Keratinocyte (primary cell): Measurements from ENCODE around the gene PADI6. TPM values are rescaled to one million over a fixed set of nuclear protein-coding genes. Genes with fewer than 3 reads are reported as not detected.

Source experiments
- DNase-seq: peaks from one replicate; pipeline ENCODE4 v3.0.0-alpha.2; 2011; ENCODE audit warnings: low read depth, missing footprints, low spot score
- FAIRE-seq: peaks from 2 replicates; lab custom pipeline; 2011; peaks lifted over from hg19 to GRCh38; lab: Jason Lieb, UNC
- H2AFZ ChIP-seq: 2 replicates; pipeline ENCODE4 v1.6.0; 2012; ENCODE audit warnings: low read length, control low read depth, inconsistent platforms; ENCODE audit not compliant: control insufficient read depth
- H3K27ac ChIP-seq: 2 replicates; pipeline ENCODE4 v1.5.1; 2011; ENCODE audit warnings: low read length; ENCODE audit not compliant: control insufficient read depth, insufficient read depth
- H3K27me3 ChIP-seq: 3 replicates; pipeline ENCODE4 v1.6.0; 2011; ENCODE audit warnings: low read length; ENCODE audit not compliant: control insufficient read depth, insufficient read depth; ENCODE audit errors: extremely low read depth
- H3K36me3 ChIP-seq, 2 experiments: 2 replicates in 1 of 2; 3 replicates in 1 of 2; pipeline ENCODE4 v1.5.1; 2011; ENCODE audit warnings: low read length in 2 of 2, mild to moderate bottlenecking in 1 of 2; ENCODE audit not compliant: control insufficient read depth in 2 of 2, insufficient read depth in 2 of 2; ENCODE audit errors: extremely low read depth in 1 of 2
- H3K4me1 ChIP-seq: 3 replicates; pipeline ENCODE4 v1.5.1; 2011; ENCODE audit warnings: low read length; ENCODE audit not compliant: control insufficient read depth, insufficient read depth; ENCODE audit errors: extremely low read depth
- H3K4me2 ChIP-seq: 3 replicates; pipeline ENCODE4 v1.6.0; 2011; ENCODE audit warnings: low read depth, low read length; ENCODE audit not compliant: control insufficient read depth, insufficient read depth; ENCODE audit errors: extremely low read depth
- H3K4me3 ChIP-seq, 3 experiments: fragments of 200-600 bp in 1 of 3; sonication (generic) in 1 of 3; 2 replicates in 2 of 3; 3 replicates in 1 of 3; pipeline ENCODE4 v1.5.1; 2011 to 2016; ENCODE audit warnings: low read length in 3 of 3, mild to moderate bottlenecking in 3 of 3, control low read depth in 2 of 3, inconsistent platforms in 1 of 3, low read depth in 1 of 3, mixed read lengths in 1 of 3, mixed run types in 1 of 3, moderate library complexity in 1 of 3; ENCODE audit not compliant: control insufficient read depth in 2 of 3, insufficient read depth in 2 of 3; ENCODE audit errors: extremely low read depth in 1 of 3
- H3K79me2 ChIP-seq: 2 replicates; pipeline ENCODE4 v1.6.0; 2012; ENCODE audit warnings: low read length; ENCODE audit not compliant: control insufficient read depth, insufficient read depth
- H3K9ac ChIP-seq: 3 replicates; pipeline ENCODE4 v1.6.0; 2011; ENCODE audit warnings: low read length; ENCODE audit not compliant: control insufficient read depth, insufficient read depth; ENCODE audit errors: extremely low read depth
- H3K9me1 ChIP-seq: 3 replicates; pipeline ENCODE4 v1.6.0; 2011; ENCODE audit warnings: low read length; ENCODE audit not compliant: control insufficient read depth, insufficient read depth; ENCODE audit errors: extremely low read depth
- H3K9me3 ChIP-seq: 2 replicates; pipeline ENCODE4 v1.5.1; 2012; ENCODE audit warnings: low read depth, low read length; ENCODE audit not compliant: control insufficient read depth
- H4K20me1 ChIP-seq: 3 replicates; pipeline ENCODE4 v1.6.0; 2011; ENCODE audit warnings: low read length; ENCODE audit not compliant: control insufficient read depth, insufficient read depth; ENCODE audit errors: extremely low read depth
- EZH2 ChIP-seq: IDR thresholded peaks from one replicate; pipeline ENCODE4 v1.6.1; 2012; ENCODE audit warnings: inconsistent platforms, mild to moderate bottlenecking, low read length, moderate library complexity
- dilution Hi-C: fragments of 300-500 bp; cut with MboI; formaldehyde crosslinking; loops from one replicate; pipeline ENCODE4 v1.7.0; 2020; ENCODE audit warnings: low sequenced_read_pairs; ENCODE audit not compliant: extremely low pct_ligation_motif_present
- polyA plus RNA-seq, 5 experiments: library from polyadenylated mRNA; depleted of rRNA in 3 of 5; stranded (reverse) in 3 of 5; stranded (forward) in 1 of 5; unstranded in 1 of 5; fragments of >200 nt; gene quantifications; 1 replicate in 1 of 5; 2 replicates in 3 of 5; 3 replicates in 1 of 5; pipeline versions ENCODE4 v1.2.1 to v1.2.3, GENCODE V29; 2011 to 2012; ENCODE audit warnings: missing spikeins in 2 of 5, low read depth in 1 of 5, low replicate concordance in 1 of 5
- TF ChIP-seq, protein P1 (sequence below), 3 experiments: IDR thresholded peaks in 1 of 3; conservative IDR thresholded peaks in 1 of 3; optimal IDR thresholded peaks in 1 of 3; 2 replicates in 2 of 3; 3 replicates in 1 of 3; pipeline versions ENCODE3 to v1.5.1; 2011; ENCODE audit warnings: low read length in 3 of 3, mild to moderate bottlenecking in 3 of 3, moderate library complexity in 2 of 3, control low read depth in 1 of 3, inconsistent platforms in 1 of 3; ENCODE audit not compliant: insufficient read depth in 2 of 3; ENCODE audit errors: extremely low read depth in 1 of 3

PADI6 gene
- polyA plus RNA-seq, 1 donor (not counting 4 experiments of a cell fraction or from before 2014, with no cell fraction given) = not detected

GRCh38 chr1:17381161-17381560 lies 9.2 kb downstream of the PADI6 start:
- dilution Hi-C loops = no loop called here
- H3K4me3 ChIP-seq = no peak overlapping the region

GRCh38 chr1:17392199-17392740 lies 20.3 kb downstream of the PADI6 start:
- Histone ChIP-seq H3K9me3 (no peaks in the 10 kb centered on the region), H4K20me1 (no peaks in the 10 kb centered on the region), H3K9ac (no peak overlapping the region), H2AFZ (no peak overlapping the region), H3K4me2 (no peak overlapping the region), H3K79me2 (no peaks in the 10 kb centered on the region), H3K27me3 (peaks cover 3% of the 10 kb centered on the region), H3K4me1 (no peaks in the 10 kb centered on the region), H3K27ac (no peak overlapping the region), H3K9me1 (no peaks in the 10 kb centered on the region), H3K4me3 (no peak overlapping the region), H3K36me3 (no peaks in the 10 kb centered on the region)
- DNase-seq (no peak), FAIRE-seq (no peak)
- dilution Hi-C loops = no loop called here
- no peak for TF ChIP-seq EZH2
- TF ChIP-seq, protein P1, sequence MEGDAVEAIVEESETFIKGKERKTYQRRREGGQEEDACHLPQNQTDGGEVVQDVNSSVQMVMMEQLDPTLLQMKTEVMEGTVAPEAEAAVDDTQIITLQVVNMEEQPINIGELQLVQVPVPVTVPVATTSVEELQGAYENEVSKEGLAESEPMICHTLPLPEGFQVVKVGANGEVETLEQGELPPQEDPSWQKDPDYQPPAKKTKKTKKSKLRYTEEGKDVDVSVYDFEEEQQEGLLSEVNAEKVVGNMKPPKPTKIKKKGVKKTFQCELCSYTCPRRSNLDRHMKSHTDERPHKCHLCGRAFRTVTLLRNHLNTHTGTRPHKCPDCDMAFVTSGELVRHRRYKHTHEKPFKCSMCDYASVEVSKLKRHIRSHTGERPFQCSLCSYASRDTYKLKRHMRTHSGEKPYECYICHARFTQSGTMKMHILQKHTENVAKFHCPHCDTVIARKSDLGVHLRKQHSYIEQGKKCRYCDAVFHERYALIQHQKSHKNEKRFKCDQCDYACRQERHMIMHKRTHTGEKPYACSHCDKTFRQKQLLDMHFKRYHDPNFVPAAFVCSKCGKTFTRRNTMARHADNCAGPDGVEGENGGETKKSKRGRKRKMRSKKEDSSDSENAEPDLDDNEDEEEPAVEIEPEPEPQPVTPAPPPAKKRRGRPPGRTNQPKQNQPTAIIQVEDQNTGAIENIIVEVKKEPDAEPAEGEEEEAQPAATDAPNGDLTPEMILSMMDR (optimal IDR thresholded peaks at IDR 0.05 in 1 of 3, IDR thresholded peaks at IDR 0.05 in 1 of 3, conservative IDR thresholded peaks at IDR 0.05 in 1 of 3; ENCODE audit: extremely low read depth in 1 of 3, insufficient read depth in 2 of 3, low read length in 3 of 3) = no peak

More at GRCh38 chr1:17381161-17381560, 9.2 kb downstream of the PADI6 start:
- DNase-seq (no peak), FAIRE-seq (no peak)
- TF ChIP-seq, protein P1 (optimal IDR thresholded peaks at IDR 0.05 in 1 of 3, IDR thresholded peaks at IDR 0.05 in 1 of 3, conservative IDR thresholded peaks at IDR 0.05 in 1 of 3; ENCODE audit: extremely low read depth in 1 of 3, insufficient read depth in 2 of 3, low read length in 3 of 3) = no peak
- no peak for TF ChIP-seq EZH2
- H3K27me3 ChIP-seq = no peaks in the 10 kb centered on the region
- no peak overlapping the region for H3K4me2 ChIP-seq
- no peaks in the 10 kb centered on the region for H3K36me3 ChIP-seq
- H3K9me3 ChIP-seq = no peaks in the 10 kb centered on the region
- H3K4me1 ChIP-seq = no peaks in the 10 kb centered on the region
- no peaks in the 10 kb centered on the region for H3K79me2 ChIP-seq
- no peak overlapping the region for H2AFZ ChIP-seq
- no peak overlapping the region for H3K9ac ChIP-seq
- H4K20me1 ChIP-seq = no peaks in the 10 kb centered on the region
- H3K27ac ChIP-seq = no peak overlapping the region
- H3K9me1 ChIP-seq = no peaks in the 10 kb centered on the region
